ENCODE results near the gene NSUN3.
"Not testable (repeated sequence)": the region's sequence is repeated elsewhere in the genome, so short reads cannot be mapped to it uniquely, and the experiment has no call there.

The NSUN3 gene

GRCh38 chr3:94062513-94063404 lies at the start of gene NSUN3, which contains the start of gene DHFR2:
TSS of gene NSUN3 (plus strand) at chr3:94063061. CDS start at chr3:94063127, 66 bp downstream.
TSS of gene DHFR2 (minus strand) at chr3:94062916. CDS start at chr3:94061511, 1,405 bp downstream.
- peak; percentile 95 for DNase-seq

- DNase-seq = no peak
These were observed 47.8 kb upstream of the NSUN3 start for GRCh38 chr3:94015025-94015424.

- DNase-seq = no peak
These were observed 43.2 kb upstream of the NSUN3 start for GRCh38 chr3:94019659-94020058.

GRCh38 chr3:94020293-94020692 lies 42.6 kb upstream of the NSUN3 start:
- DNase-seq = no peak

- no peak for DNase-seq
These were observed 38.5 kb upstream of the NSUN3 start for GRCh38 chr3:94024385-94024784.

GRCh38 chr3:94026623-94027022 lies 36.2 kb upstream of the NSUN3 start:
- no peak for DNase-seq

GRCh38 chr3:94028093-94028837 lies 34.6 kb upstream of the NSUN3 start, which contains the start of gene STX19:
TSS of gene STX19 (minus strand) at chr3:94028597. CDS start at chr3:94015269, 13,328 bp downstream.
- no peak for DNase-seq

- no peak for DNase-seq
These were observed 25.9 kb upstream of the NSUN3 start for GRCh38 chr3:94036909-94037507.

GRCh38 chr3:94043285-94043684 lies 19.6 kb upstream of the NSUN3 start:
- DNase-seq = no peak

GRCh38 chr3:94044100-94044936 lies 18.5 kb upstream of the NSUN3 start:
- not testable (repeated sequence) for DNase-seq

GRCh38 chr3:94046533-94046932 lies 16.3 kb upstream of the NSUN3 start:
- no peak for DNase-seq

GRCh38 chr3:94049267-94049666 lies 13.6 kb upstream of the NSUN3 start:
- DNase-seq = no peak

- DNase-seq = no peak
These were observed 12.3 kb upstream of the NSUN3 start for GRCh38 chr3:94050546-94050945.

- no peak for DNase-seq
These were observed 1.6 kb upstream of the NSUN3 start for GRCh38 chr3:94061297-94061696.

- DNase-seq = no peak
These were observed 747 bp downstream of the NSUN3 start for GRCh38 chr3:94063496-94064119.

- no peak for DNase-seq
These were observed 1.5 kb downstream of the NSUN3 start for GRCh38 chr3:94064243-94064860.

GRCh38 chr3:94065122-94065521 lies 2.3 kb downstream of the NSUN3 start:
- no peak for DNase-seq

GRCh38 chr3:94065819-94066480 lies 3.1 kb downstream of the NSUN3 start:
- no peak for DNase-seq

GRCh38 chr3:94066506-94067500 lies 3.9 kb downstream of the NSUN3 start:
- DNase-seq = no peak

Data from NCI-H1092 (cell line).